GM12873 (cell line): Measurements from ENCODE around the gene GTF3A.

ENCODE experiments used
- CTCF ChIP-seq: IDR thresholded peaks from 2 replicates; pipeline ENCODE4 v1.5.1; 2012; ENCODE audit warnings: low read depth, mild to moderate bottlenecking, moderate library complexity, low read length, control low read depth; ENCODE audit not compliant: insufficient read depth; ENCODE audit errors: missing control alignments

Gene GTF3A

GRCh38 chr13:27483421-27483820, 59.0 kb downstream of the GTF3A start:
- no peak for TF ChIP-seq CTCF
